IMR-90 (cell line): Measurements from ENCODE around the gene STX8.

ENCODE experiments used
- CEBPB ChIP-seq: IDR thresholded peaks from 2 replicates; pipeline ENCODE4 v1.6.1; 2012; ENCODE audit warnings: low read depth, low read length, improper control_type of control experiment
- CTCF ChIP-seq: conservative IDR thresholded peaks from 2 replicates; pipeline ENCODE4 v1.5.1; 2012; ENCODE audit warnings: mild to moderate bottlenecking, low read depth, low read length, improper control_type of control experiment
- ELK1 ChIP-seq: fragments of 150-350 bp; IDR thresholded peaks from 2 replicates; pipeline ENCODE4 v1.6.1; 2016; ENCODE audit warnings: low read depth, mild to moderate bottlenecking, low read length, moderate library complexity, borderline replicate concordance
- FOS ChIP-seq: fragments of 150-350 bp; IDR thresholded peaks from 2 replicates; pipeline ENCODE4 v1.6.1; 2016; ENCODE audit warnings: low read depth, low read length
- MAZ ChIP-seq: IDR thresholded peaks from 2 replicates; pipeline ENCODE4 v1.6.1; 2012; ENCODE audit warnings: low read depth, mild to moderate bottlenecking, low read length, improper control_type of control experiment, moderate library complexity, borderline replicate concordance
- MXI1 ChIP-seq: IDR thresholded peaks from 2 replicates; pipeline ENCODE4 v1.6.1; 2012; ENCODE audit warnings: low read depth, mild to moderate bottlenecking, low read length, moderate library complexity, borderline replicate concordance
- POLR2A ChIP-seq: IDR thresholded peaks from 2 replicates; pipeline ENCODE4 v1.6.1; 2012; ENCODE audit warnings: mild to moderate bottlenecking, low read depth, low read length
- RAD21 ChIP-seq: IDR thresholded peaks from 2 replicates; pipeline ENCODE4 v1.6.1; 2012; ENCODE audit warnings: low read length, improper control_type of control experiment
- SMC3 ChIP-seq: fragments of 150-350 bp; IDR thresholded peaks from 2 replicates; pipeline ENCODE4 v1.6.1; 2016; ENCODE audit warnings: low read depth, mild to moderate bottlenecking, antibody characterized with exemption, low read length, moderate library complexity
- USF2 ChIP-seq: fragments of 150-350 bp; IDR thresholded peaks from 2 replicates; pipeline ENCODE4 v1.6.1; 2017; ENCODE audit warnings: mild to moderate bottlenecking, antibody characterized with exemption, low read length, low read depth

- TF ChIP-seq POLR2A (no peak), CTCF (no peak), RAD21 (no peak), CEBPB (no peak), FOS (no peak), ELK1 (no peak), MAZ (no peak), SMC3 (no peak), MXI1 (no peak), USF2 (no peak)
These were observed 229.2 kb downstream of the STX8 start for GRCh38 chr17:9346296-9346926.
